Putamen (tissue), 1 donor: Measurements from ENCODE around the gene STOML3.
"Not testable (repeated sequence)": the region's sequence is repeated elsewhere in the genome, so short reads cannot be mapped to it uniquely, and the experiment has no call there.

ENCODE experiments used
- DNase-seq: peaks from one replicate; pipeline ENCODE4 v3.0.0-alpha.2; 2016; ENCODE audit warnings: low spot score

STOML3 gene, protein sequence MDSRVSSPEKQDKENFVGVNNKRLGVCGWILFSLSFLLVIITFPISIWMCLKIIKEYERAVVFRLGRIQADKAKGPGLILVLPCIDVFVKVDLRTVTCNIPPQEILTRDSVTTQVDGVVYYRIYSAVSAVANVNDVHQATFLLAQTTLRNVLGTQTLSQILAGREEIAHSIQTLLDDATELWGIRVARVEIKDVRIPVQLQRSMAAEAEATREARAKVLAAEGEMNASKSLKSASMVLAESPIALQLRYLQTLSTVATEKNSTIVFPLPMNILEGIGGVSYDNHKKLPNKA

DNA sequence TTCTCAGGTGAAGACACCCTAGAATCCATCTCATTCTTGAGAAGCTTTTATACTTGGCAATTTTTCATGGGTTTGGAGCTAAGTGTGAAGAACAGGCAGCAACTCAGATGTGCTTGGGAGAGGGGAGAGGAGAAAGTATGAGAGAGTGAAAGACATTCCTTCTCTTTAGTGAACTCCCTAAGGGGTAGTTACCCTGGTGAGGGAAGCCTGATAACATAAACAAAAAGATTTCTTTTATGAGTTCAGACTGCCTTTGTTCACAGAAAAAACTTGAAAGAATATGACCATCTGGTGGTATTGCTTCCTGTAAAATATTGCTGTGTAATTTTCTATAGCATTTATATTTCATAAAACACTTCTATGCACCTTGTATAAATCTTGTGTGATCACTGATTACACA, at the start of gene STOML3:
TSS of gene STOML3 (minus strand) at position 139 of the 400 bp plus-strand sequence. CDS start at position 29, 110 bp downstream.
- DNase-seq, result no peak

DNA sequence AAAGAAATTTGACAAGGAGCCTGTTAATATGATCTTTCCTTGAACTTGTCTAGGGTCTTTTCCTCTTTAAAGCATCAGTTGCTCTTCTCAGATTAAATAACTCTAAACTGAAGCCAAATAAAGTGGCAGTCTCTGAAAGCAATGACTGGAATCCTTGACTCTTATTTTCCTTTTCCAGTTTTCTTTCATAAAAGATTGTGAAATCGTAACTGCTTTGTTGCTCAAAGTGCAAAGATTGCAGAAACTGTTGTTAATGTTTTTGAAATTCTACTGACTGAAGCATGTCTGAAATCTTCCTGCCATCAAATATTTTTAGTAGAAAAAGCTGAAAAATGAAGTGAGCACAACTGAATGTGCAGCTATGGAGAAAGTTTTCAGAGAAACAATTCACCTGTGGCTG, 49.6 kb upstream of the STOML3 start:
- DNase-seq, result no peak

DNA sequence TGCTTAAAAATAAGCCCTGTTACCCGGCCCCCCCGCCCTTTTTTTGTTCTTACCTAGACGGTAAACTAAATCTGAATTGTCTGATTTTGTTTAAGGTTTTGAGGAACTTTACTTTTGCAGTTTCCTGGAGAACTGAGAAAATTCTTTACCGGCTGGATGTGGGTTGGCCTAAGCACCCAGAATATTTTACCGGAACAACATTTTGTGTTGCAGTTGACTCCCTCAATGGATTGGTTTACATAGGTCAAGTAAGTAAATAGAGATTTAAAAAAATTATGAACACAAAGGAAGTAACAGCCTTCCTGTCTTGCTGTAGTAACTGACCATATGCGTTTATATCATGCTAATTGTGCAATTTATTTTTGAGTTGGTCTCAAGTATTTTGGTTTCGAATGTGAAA, 48.4 kb upstream of the STOML3 start:
- no peak for DNase-seq

DNA sequence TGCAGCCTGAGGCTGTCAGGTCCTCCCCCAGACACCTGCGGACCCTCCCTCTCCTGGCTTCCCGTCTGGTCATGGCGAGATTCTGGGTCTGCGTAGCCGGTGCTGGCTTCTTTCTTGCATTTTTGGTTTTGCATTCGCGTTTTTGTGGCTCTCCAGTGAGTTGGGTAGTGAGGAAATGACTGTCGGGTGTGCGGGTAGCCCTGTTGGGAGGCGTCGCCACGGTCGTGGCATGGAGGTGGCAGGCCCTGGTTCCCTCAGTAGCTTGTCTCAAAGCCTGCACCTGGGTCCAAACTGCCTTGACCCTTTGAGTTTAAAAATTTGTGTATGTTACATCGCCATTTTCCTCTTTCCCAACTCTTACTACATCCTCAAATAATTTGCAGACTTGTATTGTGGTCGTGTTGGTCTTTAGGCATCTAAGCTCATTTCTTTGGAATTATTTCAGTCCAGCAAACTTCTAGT, 48.0 kb upstream of the STOML3 start:
- peak; percentile 37 for DNase-seq

DNA sequence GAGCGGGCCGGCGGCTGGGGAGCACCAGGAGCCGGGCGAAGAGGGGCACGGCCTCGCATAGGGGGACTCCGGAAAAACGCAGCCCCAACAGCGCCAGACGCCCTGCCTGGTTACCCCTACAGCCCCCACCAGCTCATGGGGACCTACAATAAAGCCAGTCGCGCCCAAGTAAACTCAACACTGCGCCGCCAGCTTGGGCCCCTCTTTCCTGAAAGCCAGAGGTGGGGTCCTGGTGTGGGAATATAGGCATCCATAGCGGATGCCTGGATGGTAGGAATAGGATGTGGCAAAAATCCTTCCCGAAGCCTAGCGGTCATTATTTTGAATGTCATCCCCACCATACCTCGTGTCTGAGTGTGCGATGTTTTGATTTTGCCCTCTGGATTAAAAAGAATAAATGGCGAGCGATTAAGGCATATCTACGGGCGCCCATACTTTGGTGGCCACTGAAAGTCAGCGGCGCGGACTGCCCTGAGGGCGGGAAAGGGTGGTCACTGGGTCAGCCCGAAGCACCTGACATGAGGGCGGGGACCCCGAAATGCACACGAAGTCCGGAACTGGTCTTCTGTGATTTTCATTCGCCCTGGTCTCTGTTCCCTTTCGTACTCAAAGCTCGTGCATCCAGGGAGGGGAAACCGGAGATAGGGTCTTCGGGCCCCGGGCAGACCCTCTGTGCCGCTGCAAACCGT, 47.4 kb upstream of the STOML3 start, which contains the start of the genes NHLRC3 and PROSER1:
TSS of gene NHLRC3 (plus strand) at position 577 of the 689 bp plus-strand sequence. CDS start 184 bp downstream, outside the sequence.
TSS of gene PROSER1 (minus strand) at position 210 of the 689 bp plus-strand sequence. CDS start 847 bp downstream, outside the sequence.
- DNase-seq, result peak; percentile 97

DNA sequence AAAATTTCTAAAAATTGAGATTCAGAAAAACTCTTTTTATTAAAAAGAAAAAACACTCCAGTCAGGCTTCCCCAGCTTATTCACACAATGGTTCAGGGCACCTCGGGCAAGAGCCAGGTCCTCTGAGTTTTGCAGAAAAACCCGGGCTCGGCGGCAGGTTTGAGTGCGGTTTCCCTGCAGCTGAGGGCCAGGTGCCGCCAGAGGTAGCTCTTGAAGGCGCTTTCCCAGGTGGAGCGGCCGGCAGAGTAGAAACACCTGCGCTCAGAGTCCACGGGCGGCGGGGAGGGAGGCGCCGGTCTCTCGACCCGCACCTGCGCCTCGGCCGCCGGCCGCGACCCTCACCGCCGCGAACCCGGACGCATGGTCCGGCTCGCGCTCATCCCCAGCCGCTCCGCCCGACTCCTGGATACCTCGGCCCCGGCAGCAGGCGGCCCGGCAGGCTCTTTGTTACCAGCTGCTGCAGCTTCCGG, 46.8 kb upstream of the STOML3 start:
- DNase-seq, result no peak

DNA sequence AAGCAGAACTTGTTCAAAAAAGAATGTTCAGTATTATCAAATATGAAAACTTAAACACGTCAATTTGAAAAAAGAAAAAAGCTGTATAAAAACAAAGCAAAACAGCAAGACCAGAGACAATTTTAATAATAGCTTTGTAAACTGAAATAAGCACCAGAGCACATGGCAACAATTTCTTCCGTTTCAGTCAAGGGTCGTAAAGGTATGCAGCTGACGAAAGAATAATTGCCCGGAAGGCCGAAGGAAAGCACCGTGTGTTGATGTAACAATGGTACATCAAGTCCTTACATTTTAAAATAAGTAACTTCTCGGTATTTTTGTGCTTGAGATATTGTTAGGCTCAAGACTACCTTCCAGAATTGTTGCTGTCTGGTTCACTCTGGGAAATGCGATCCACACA, 45.6 kb upstream of the STOML3 start:
- DNase-seq, result no peak

DNA sequence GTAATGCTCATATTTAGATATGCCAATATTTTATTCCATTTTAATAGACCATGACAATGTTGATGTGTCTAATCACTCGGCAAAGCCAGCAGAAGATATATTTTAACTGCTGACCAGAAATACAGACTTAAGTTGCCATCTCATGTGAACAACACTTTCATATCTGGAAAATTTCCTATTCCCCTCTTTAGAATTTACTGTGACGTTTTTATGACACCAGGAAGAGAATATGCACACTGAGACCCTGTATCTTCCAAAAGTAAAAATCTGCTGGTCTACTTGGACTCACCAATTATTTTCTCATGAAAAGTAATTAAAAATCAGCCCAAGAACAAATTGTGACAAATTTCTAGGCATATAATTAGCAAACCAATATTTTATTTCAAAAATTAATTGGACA, 45.2 kb upstream of the STOML3 start:
- no peak for DNase-seq

DNA sequence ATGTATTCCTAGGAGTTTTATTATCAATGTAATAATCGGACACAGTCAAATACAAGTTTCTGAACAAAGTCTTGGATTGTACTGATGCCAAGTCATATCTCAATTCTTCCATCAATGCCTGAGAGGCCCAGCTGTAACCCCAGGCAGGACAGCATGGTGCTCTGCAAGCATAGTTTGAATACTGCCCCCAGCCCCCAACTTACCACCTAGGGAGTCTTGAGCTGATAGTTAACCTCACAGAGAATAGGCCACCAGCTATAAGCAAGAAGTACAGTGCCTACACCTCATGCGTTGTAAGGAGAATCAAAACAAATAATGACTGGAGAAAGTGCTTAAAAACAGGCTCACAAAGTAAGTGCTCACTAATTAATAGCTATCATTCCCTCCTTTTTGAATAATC, 44.6 kb upstream of the STOML3 start:
- DNase-seq, result no peak

DNA sequence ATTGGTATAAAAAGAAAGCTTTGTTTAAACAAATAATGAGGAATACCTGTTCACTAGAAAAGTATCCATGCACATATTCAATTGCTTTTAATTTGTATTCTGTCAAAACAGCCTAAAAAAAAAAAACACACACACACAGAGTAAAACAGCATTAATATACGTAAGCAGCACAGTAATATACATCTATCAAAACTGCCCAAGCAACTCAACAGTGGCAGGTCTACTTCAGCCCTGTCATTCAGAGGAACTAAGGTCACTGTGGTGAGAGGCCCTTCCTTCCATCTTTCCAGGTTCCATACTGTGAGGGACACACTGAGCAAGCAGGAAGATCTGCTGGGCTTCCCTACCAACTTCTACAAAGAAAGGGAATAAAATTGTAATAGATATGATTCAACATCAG, 43.5 kb upstream of the STOML3 start:
- no peak for DNase-seq

DNA sequence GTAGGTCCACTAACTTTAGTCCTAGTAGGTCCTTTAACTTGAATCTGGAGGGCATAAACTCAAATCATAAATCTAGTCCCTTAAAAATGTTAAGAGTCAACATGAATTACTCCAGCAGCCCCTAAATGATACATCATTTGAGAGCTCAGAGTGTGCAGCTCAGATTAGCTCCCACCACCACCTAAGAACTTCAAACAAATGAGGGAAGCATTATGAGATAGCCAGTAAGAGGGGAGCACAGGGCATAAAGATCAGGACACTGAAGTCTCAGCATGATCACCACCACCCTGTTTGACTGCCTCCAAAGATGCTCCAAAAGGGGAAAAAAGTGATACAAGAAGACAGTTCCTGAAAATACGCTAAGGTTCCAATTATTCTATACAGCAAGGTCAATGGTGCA, 41.5 kb upstream of the STOML3 start:
- no peak for DNase-seq

DNA sequence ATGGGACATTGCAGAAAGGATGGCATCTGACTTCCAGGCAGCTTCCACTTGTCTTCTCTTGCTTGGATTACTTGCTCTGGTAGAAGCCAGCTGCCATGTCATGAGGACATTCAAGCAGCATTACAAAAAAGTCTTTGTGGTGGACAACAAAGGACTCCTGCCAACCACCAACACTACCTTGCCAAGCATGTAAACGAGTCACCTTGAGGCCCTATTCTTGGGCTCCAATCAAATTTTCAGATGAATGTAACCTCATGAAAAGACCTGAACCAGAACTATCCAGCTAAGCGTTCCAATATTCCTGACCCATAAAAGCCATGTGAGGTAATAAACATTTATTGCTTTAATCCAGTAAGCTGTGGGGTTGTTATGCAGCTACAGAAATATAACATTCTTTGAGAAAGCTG, 34.8 kb upstream of the STOML3 start:
- no peak for DNase-seq

DNA sequence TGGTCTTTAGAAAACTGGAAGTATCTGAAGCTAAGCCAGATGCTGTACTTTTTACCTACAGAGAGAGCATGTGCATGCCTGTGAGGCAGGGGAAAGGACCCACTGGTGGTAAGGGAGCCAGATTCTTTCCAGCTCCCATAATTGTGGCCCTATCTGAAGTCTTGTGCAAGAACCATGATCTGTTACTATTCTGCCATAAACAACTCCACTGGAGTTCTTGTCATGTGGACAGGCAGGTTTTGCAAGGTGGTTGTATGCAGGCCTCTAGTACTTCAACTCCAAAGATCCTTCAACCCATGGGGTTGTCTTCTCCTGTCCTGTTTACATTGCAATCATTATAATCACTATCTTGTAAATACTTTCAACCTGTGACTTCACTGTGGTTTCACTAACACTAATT, 33.1 kb upstream of the STOML3 start:
- no peak for DNase-seq

DNA sequence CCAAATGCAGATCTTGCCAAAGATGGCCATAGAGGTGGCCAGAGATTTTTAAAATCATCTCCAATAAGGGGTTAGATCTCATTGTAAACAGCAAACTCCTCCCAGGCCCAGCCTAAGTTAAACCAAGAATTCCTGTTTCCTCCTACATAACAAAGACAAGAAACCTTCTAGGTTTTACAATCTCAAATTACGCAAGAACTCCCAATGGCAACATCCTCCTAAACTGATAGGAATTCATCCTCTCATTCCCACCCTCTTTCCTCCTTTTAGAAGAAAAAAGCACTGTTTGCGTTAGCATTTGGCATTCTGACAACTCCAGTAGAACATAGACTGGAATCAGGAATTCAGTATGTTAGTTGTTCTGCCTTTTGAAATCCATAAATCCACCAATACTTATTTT, 32.7 kb upstream of the STOML3 start:
- no peak for DNase-seq

DNA sequence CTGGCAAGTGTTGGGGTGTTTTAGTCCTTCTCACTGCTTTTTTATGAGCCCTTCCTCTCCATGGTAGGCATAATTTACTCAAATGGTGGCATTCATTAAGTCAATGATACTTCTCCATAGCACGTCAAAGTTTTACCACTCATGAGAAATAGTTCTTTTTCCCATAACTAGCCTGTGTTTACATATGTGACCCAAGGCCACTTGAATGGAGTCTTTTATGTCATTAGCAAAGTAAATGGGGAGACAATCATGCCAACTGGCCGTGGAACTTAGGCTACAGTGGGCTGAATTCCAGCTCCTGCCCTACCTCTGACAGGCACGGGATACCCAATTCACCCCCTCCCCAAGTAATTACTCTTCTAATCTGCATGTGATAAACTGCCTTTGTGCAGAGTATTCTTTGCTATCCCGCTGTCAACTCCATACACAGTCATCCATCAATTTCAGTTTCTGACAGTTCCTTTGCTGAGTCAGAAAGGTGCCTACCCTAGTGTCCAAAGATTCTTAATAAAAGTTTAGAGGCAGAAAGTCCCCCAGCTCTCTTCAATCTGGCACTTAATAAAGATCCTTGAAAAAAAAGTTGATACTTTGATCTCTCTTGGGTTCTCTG, 30.3 kb upstream of the STOML3 start:
- DNase-seq, result no peak

DNA sequence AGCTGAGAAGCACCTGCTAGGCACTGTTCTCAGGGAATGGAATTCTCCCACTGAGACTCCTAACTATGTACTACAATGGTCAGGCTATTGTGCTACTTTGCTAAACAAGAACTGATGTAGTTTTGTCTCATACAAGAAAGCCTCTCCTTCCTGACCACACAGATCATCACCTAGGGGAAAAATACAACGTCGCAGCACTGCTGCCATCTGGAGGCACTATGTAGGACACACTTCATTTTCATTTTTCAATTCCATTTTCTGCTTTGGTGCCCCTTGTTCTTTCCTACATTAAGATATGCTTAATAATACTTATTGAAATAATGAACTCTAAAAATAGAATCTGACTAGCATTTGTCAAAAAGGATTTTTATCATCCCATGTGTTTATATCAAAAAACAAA, 26.2 kb upstream of the STOML3 start:
- DNase-seq, result peak; percentile 37

DNA sequence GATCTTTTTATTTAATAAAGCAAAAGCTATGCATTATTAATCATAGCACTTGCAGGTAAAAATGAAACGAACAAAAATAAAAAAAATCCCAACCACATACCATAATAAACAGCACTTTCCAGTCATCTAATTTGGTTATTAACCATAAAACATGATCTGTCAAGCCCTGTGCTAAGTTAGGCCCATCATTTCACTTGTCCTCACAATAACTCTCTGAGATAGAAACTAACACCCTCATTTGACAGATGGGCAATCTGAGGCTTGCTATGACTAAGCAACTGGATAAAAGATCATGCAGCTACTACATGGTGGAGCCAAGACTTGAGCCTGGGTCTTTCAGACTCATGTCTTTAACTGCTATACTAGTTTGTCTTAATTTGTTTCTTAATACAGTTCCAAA, 25.5 kb upstream of the STOML3 start:
- no peak for DNase-seq

DNA sequence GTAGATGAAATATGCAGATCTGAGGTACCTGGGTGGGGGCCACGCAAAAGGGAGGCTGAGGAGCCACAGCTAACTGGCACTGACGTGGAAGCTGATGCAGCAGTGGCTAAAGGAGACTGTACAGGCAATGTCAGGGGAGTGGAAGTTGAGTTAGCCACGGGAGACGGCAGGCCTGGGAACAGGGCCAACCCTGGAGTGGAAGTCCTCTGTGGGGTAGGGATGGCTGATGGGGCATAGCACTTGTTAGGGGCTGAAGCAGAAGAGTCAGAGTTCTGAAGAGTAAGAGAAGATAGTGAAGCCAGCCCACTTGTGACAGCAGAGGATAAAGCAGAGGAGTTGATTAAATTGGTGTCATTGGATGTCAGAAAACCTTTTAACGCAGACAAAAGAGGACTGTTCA, 22.8 kb upstream of the STOML3 start:
- DNase-seq, result no peak

DNA sequence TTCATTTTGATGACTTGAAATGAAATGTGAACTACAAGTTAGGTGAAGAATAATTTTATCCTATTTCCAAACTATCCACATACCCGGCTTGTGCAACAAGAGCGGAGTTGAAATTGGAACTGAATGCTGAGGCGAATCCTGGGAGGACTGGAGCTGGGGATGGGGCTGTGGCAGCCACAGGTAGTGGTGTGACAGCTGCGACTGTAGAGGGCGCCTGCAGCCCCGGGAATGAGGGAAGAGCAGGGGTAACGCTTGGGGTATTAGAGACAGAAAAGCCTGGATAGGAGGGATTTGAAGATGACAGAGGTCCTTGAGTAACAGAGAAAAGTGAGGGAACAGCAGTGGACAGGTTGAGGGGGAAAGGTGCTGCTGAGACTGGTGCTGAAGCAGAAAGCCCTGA, 22.0 kb upstream of the STOML3 start:
- DNase-seq, result no peak

DNA sequence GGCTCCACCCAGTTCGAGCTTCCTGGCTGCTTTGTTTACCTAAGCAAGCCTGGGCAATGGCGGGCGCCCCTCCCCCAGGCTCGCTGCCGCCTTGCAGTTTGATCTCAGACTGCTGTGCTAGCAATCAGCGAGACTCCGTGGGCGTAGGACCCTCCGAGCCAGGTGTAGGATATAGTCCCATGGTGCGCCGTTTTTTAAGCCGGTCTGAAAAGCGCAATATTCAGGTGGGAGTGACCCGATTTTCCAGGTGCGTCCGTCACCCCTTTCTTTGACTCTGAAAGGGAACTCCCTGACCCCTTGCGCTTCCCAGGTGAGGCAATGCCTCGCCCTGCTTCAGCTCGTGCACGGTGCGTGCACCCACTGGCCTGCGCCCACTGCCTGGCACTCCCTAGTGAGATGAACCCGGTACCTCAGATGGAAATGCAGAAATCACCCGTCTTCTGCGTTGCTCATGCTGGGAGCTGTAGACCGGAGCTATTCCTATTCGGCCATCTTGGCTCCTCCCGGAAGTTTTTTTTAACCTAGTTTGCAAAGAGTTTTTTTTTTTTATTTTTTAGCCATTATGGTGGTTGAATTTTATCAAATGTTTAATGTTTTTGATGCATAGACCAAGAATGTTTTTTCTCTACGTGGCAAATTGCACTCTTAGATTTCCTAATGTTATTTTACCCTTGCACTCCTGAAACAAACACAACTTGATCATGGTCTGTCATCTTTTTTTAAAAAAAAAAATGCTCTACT, 15.9 kb upstream of the STOML3 start:
- DNase-seq, result not testable (repeated sequence)

DNA sequence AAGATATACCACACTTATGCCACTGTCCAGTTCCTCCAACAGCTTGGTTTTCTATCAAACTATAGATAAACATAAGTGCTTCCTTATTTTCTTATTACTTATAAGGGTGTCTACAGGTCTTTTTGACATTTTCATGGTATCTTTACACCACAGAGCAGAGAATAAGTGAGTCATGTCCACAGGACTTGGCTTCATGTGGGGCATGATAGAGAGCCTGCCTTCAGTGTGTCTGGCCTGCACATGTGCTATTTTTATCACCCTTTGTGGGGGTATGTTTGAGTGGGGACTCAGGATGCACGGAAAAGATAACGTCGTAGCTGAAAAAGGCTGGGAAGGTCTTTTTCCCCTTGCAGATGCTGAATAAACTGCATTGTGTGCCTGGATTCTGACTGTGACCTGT, 8.1 kb upstream of the STOML3 start:
- no peak for DNase-seq

DNA sequence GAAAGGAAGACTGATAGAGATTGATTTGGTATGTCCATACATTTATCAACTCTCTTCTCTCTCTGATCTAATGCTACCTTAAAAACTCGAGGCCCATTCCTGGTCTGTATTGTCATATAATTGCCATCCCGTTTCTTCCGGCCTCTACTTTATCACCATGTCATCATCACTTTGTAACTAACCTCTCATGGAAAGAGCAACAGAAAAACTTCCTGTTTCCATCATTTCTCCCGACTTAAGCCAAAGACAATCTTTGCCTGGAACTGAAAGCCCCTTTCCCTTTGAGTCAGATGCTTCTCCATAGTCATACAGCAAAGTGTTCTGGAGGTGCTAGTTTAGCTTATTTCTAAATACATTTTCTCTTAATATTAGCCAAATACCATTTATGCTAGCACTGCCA, 2.8 kb upstream of the STOML3 start:
- DNase-seq, result no peak
